ENCODE results near the gene TGOLN2. TPM values are rescaled to one million over a fixed set of nuclear protein-coding genes. Genes with fewer than 3 reads are reported as not detected.

TGOLN2 gene
- total and polyA plus RNA-seq, 10 of the 15 experiments (the other 5 are each of a cell fraction or from before 2014, with no cell fraction given): 13.8 to 92.3 (median 49.4) TPM

- 94% methylated on average over 4 of the region's 4 CpGs for WGBS (ENCODE audit: insufficient coverage, insufficient replicate concordance, low lambda C conversion rate, missing lambda C conversion rate)
- Histone ChIP-seq H3K9me3 (replicated peaks; ENCODE audit: control insufficient read depth, insufficient read depth, low read length) (no peaks in the 10 kb centered on the region), H3K79me2 (ENCODE audit: control insufficient read depth, insufficient read depth, low read length) (peaks cover 48% of the 10 kb centered on the region), H3K36me3 (ENCODE audit: control insufficient read depth in 2 of 2, insufficient read depth in 2 of 2, low read length in 1 of 2) (peaks cover 24 to 36% of the 10 kb centered on the region in 2 experiments), H4K20me1 (ENCODE audit: control insufficient read depth, insufficient read depth) (peaks cover 13% of the 10 kb centered on the region), H3K4me2 (ENCODE audit: control insufficient read depth, insufficient read depth) (no peak overlapping the region), H3K27ac (ENCODE audit: control insufficient read depth, insufficient read depth) (no peak overlapping the region), H3K9ac (ENCODE audit: control insufficient read depth, insufficient read depth, low read length) (no peak overlapping the region), H3K27me3 (replicated peaks in 1 of 2; ENCODE audit: control insufficient read depth in 2 of 2, insufficient read depth in 2 of 2, low read length in 1 of 2) (no peaks in the 10 kb centered on the region), H2AFZ (ENCODE audit: control insufficient read depth, low read depth, low read length) (no peak overlapping the region), H3K4me1 (ENCODE audit: control insufficient read depth, insufficient read depth, low read length) (peaks cover 3% of the 10 kb centered on the region; the same call in 1 of the 2 replicates), H3K4me3 (0 out of 2 replicates have a peak overlapping the region, but pooled peaks have one; percentile 1)
- intact Hi-C loops (cut with micrococcal nuclease; ENCODE audit: unreplicated experiment) (no loop called here), in situ Hi-C loops (cut with MboI) (no loop called here)
- no peak for FAIRE-seq
- RAD21 ChIA-PET (ENCODE audit: unreplicated experiment): no interaction called here
- CTCF ChIA-PET: interaction anchor here (0.7 to 5.0 kb wide), 4 partner anchors 20 to 169 kb away, joined by 4 to 39 read pairs (median 4); no protein-coding TSS in a partner anchor
- TF ChIP-seq, protein P1, sequence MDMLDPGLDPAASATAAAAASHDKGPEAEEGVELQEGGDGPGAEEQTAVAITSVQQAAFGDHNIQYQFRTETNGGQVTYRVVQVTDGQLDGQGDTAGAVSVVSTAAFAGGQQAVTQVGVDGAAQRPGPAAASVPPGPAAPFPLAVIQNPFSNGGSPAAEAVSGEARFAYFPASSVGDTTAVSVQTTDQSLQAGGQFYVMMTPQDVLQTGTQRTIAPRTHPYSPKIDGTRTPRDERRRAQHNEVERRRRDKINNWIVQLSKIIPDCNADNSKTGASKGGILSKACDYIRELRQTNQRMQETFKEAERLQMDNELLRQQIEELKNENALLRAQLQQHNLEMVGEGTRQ (IDR thresholded peaks at IDR 0.05; ENCODE audit: borderline replicate concordance, low read depth, low read length): no peak
- no peak for TF ChIP-seq KAT2A (conservative IDR thresholded peaks at IDR 0.05; ENCODE audit: control insufficient read depth, low read depth, low read length)
- no peak for TF ChIP-seq CTCF (IDR thresholded peaks at IDR 0.05 in 2 of 3, conservative IDR thresholded peaks at IDR 0.05 in 1 of 3; ENCODE audit: control insufficient read depth in 2 of 3, extremely low read depth in 1 of 3, insufficient read depth in 1 of 3, low read depth in 3 of 3, low read length in 3 of 3)
- no peak for TF ChIP-seq PML (IDR thresholded peaks at IDR 0.05; ENCODE audit: low read length)
- TF ChIP-seq GABPA (IDR thresholded peaks at IDR 0.05; ENCODE audit: low read depth): no peak
- no peak for TF ChIP-seq NFXL1 (IDR thresholded peaks at IDR 0.05; ENCODE audit: borderline replicate concordance)
- no peak for TF ChIP-seq RBBP5 (conservative IDR thresholded peaks at IDR 0.05)
- no peak for TF ChIP-seq NBN (IDR thresholded peaks at IDR 0.05)
- no peak for TF ChIP-seq CREB1 (IDR thresholded peaks at IDR 0.05; ENCODE audit: low read depth)
- no peak for TF ChIP-seq ASH2L (IDR thresholded peaks at IDR 0.05; ENCODE audit: borderline replicate concordance, low read depth)
- TF ChIP-seq, protein P2, sequence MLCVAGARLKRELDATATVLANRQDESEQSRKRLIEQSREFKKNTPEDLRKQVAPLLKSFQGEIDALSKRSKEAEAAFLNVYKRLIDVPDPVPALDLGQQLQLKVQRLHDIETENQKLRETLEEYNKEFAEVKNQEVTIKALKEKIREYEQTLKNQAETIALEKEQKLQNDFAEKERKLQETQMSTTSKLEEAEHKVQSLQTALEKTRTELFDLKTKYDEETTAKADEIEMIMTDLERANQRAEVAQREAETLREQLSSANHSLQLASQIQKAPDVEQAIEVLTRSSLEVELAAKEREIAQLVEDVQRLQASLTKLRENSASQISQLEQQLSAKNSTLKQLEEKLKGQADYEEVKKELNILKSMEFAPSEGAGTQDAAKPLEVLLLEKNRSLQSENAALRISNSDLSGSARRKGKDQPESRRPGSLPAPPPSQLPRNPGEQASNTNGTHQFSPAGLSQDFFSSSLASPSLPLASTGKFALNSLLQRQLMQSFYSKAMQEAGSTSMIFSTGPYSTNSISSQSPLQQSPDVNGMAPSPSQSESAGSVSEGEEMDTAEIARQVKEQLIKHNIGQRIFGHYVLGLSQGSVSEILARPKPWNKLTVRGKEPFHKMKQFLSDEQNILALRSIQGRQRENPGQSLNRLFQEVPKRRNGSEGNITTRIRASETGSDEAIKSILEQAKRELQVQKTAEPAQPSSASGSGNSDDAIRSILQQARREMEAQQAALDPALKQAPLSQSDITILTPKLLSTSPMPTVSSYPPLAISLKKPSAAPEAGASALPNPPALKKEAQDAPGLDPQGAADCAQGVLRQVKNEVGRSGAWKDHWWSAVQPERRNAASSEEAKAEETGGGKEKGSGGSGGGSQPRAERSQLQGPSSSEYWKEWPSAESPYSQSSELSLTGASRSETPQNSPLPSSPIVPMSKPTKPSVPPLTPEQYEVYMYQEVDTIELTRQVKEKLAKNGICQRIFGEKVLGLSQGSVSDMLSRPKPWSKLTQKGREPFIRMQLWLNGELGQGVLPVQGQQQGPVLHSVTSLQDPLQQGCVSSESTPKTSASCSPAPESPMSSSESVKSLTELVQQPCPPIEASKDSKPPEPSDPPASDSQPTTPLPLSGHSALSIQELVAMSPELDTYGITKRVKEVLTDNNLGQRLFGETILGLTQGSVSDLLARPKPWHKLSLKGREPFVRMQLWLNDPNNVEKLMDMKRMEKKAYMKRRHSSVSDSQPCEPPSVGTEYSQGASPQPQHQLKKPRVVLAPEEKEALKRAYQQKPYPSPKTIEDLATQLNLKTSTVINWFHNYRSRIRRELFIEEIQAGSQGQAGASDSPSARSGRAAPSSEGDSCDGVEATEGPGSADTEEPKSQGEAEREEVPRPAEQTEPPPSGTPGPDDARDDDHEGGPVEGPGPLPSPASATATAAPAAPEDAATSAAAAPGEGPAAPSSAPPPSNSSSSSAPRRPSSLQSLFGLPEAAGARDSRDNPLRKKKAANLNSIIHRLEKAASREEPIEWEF (IDR thresholded peaks at IDR 0.05; ENCODE audit: insufficient replicate concordance, low read depth, low read length): no peak
- no peak for TF ChIP-seq SUPT20H (IDR thresholded peaks at IDR 0.05; ENCODE audit: borderline replicate concordance, control insufficient read depth, low read depth, low read length)
- TF ChIP-seq YY1 (IDR thresholded peaks at IDR 0.05; ENCODE audit: low read depth, low read length): no peak
- no peak for TF ChIP-seq SMAD1 (IDR thresholded peaks at IDR 0.05; ENCODE audit: low read depth, partially characterized antibody)
- no peak for TF ChIP-seq KLF5 (IDR thresholded peaks at IDR 0.05; ENCODE audit: partially characterized antibody)
- TF ChIP-seq BCL11A (IDR thresholded peaks at IDR 0.05; ENCODE audit: low read depth, low read length): no peak
- no peak for TF ChIP-seq RFX5 (IDR thresholded peaks at IDR 0.05; ENCODE audit: low read depth, low read length)
- SMC1A ChIA-PET (ENCODE audit: uncharacterized antibody, unreplicated experiment): interaction anchor here (1.2 kb wide), 1 partner anchor 11 kb away, joined by 3 read pairs; no protein-coding TSS in a partner anchor
- no TSS peak for BruUV-seq (replicated peaks)
- no peak for DNase-seq (ENCODE audit: low read depth, low spot score)
- no peak for ATAC-seq
- POLR2A ChIA-PET: interaction anchor here (2.1 kb wide), 1 partner anchor 8 kb away, joined by 16 read pairs; the partner anchor contains the start of gene TGOLN2
Measured at GRCh38 chr2:85319796-85320195, 8.0 kb downstream of the TGOLN2 start.
